ENCODE results near the gene BFSP1. TPM values are rescaled to one million over a fixed set of nuclear protein-coding genes. Genes with fewer than 3 reads are reported as not detected.

Gene BFSP1
- total and polyA plus RNA-seq, 7 donors = 0.51 to 3.6 (median 1.2) TPM; not detected in 1

DNA sequence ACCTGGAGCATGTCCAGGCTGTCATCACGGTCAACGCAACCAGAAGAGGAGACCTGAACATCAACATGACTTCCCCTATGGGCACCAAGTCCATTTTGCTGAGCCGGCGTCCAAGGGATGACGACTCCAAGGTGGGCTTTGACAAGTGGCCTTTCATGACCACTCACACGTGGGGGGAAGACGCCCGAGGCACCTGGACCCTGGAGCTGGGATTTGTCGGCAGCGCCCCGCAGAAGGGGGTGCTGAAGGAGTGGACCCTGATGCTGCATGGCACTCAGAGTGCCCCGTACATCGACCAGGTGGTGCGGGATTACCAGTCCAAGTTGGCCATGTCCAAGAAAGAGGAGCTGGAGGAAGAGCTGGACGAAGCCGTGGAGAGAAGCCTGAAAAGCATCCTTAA lies 49.5 kb downstream of the BFSP1 start:
- intact Hi-C loops (cut with DNase I) = no loop called here
- 93 to 94% methylated on average over 16 of the region's 16 CpGs for WGBS, 2 donors
- Histone ChIP-seq H3K36me3 (no peaks in the 10 kb centered on the region), H3K9me3 (no peaks in the 10 kb centered on the region), H3K27me3 (peaks cover 0 to 7% (median 0%) of the 10 kb centered on the region in 3 donors), H3K4me1 (no peaks in the 10 kb centered on the region), H3K4me3 (no peak overlapping the region), H3K27ac (no peak overlapping the region)
- TF ChIP-seq EP300 (IDR thresholded peaks at IDR 0.05) = no peak
- TF ChIP-seq, protein P1, sequence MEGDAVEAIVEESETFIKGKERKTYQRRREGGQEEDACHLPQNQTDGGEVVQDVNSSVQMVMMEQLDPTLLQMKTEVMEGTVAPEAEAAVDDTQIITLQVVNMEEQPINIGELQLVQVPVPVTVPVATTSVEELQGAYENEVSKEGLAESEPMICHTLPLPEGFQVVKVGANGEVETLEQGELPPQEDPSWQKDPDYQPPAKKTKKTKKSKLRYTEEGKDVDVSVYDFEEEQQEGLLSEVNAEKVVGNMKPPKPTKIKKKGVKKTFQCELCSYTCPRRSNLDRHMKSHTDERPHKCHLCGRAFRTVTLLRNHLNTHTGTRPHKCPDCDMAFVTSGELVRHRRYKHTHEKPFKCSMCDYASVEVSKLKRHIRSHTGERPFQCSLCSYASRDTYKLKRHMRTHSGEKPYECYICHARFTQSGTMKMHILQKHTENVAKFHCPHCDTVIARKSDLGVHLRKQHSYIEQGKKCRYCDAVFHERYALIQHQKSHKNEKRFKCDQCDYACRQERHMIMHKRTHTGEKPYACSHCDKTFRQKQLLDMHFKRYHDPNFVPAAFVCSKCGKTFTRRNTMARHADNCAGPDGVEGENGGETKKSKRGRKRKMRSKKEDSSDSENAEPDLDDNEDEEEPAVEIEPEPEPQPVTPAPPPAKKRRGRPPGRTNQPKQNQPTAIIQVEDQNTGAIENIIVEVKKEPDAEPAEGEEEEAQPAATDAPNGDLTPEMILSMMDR (IDR thresholded peaks at IDR 0.05) = no peak
- no peak for TF ChIP-seq POLR2AphosphoS5 (IDR thresholded peaks at IDR 0.05)
- no peak for TF ChIP-seq POLR2A (IDR thresholded peaks at IDR 0.05)
- no peak for DNase-seq

DNA sequence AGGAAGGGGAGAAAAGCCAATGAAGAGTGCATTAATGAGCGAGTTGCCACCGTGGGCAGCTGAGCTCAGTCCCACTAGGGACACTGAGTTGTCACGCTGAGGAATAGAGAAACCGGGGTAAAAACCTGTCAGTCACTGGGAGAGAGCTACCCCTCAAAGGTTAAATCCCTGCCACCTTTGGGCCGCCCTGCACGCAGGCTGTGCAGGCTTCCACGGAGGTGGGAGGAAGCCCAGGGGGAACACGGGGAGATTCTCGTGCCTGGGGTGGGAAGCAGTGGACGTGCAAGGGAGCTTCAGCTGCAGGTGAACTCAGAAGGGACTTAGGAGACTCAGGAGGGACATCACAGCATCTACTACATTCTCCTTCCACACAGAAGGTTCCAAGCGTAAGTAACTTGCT lies 50.5 kb downstream of the BFSP1 start:
- intact Hi-C loops (cut with DNase I) = no loop called here
- no peak overlapping the region for H3K27ac ChIP-seq
- no peaks in the 10 kb centered on the region for H3K36me3 ChIP-seq
- TF ChIP-seq, protein P1 (IDR thresholded peaks at IDR 0.05) = no peak
- TF ChIP-seq POLR2AphosphoS5 (IDR thresholded peaks at IDR 0.05) (no peak), EP300 (IDR thresholded peaks at IDR 0.05) (no peak), POLR2A (IDR thresholded peaks at IDR 0.05) (no peak)
- DNase-seq = no peak
- peaks cover 0 to 7% (median 0%) of the 10 kb centered on the region in 3 donors for H3K27me3 ChIP-seq
- H3K4me1 ChIP-seq = no peaks in the 10 kb centered on the region
- H3K9me3 ChIP-seq = no peaks in the 10 kb centered on the region
- WGBS, 2 donors = 86 to 89% methylated on average over 11 of the region's 11 CpGs
- H3K4me3 ChIP-seq = no peak overlapping the region

DNA sequence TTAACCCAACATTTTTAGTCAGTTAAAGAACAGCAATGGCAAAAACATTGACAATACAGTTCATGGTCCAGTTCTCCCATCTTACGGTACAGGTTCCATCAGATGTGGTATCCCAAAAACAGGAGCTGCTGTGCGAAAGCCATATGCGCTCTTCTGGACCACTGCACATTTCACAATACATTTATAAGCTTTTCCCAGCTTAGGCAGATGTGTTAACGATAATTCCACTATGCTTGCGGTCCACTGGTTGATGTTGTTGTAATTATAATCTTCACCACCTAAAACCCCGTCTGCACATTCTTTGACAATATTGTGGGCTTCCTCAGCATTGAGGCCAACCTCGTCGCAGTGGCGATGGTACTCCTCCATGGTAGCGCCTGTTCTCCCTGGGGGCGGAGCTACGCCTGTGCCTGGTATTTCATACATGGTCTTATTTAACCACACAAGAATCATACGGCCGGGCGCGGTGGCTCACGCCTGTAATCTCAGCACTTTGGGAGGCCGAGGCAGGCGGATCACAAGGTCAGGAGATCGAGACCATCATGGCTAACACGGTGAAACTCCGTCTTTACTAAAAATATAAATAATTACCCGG lies 52.0 kb downstream of the BFSP1 start:
- Histone ChIP-seq H3K27ac (no peak overlapping the region), H3K4me1 (no peaks in the 10 kb centered on the region), H3K27me3 (peaks cover 0 to 7% (median 0%) of the 10 kb centered on the region in 3 donors), H3K4me3 (no peak overlapping the region), H3K9me3 (no peaks in the 10 kb centered on the region), H3K36me3 (no peaks in the 10 kb centered on the region)
- no peak for TF ChIP-seq EP300 (IDR thresholded peaks at IDR 0.05)
- TF ChIP-seq, protein P1 (IDR thresholded peaks at IDR 0.05) = no peak
- TF ChIP-seq POLR2AphosphoS5 (IDR thresholded peaks at IDR 0.05) = no peak
- no peak for TF ChIP-seq POLR2A (IDR thresholded peaks at IDR 0.05)
- intact Hi-C loops (cut with DNase I) = no loop called here
- 92 to 95% methylated on average over 23 of the region's 23 CpGs for WGBS, 2 donors
- DNase-seq = no peak

DNA sequence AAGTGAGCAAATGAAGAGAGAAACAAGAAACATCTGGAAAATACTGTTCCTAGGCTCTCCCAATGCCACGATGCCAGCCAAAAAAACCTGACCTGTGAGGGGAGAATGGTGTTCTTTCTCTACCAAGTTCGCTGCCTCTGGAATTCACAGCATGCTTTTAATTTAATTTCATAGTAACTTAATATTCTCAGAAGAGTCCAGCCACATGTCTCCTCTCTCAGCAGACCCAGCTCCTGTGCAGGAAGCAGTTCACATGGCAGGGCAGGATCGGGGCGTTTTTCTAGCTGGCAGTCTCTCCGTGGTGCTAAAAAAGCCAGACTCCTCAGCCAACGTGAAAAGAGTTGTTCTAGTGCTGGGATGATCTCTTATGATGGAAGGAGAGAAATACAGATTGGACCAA lies 57.5 kb downstream of the BFSP1 start:
- intact Hi-C loops (cut with DNase I) = no loop called here
- Histone ChIP-seq H3K9me3 (no peaks in the 10 kb centered on the region), H3K27me3 (no peaks in the 10 kb centered on the region), H3K4me3 (no peak overlapping the region), H3K4me1 (no peaks in the 10 kb centered on the region), H3K36me3 (no peaks in the 10 kb centered on the region), H3K27ac (no peak overlapping the region)
- WGBS, 2 donors = 84 to 88% methylated on average over 6 of the region's 6 CpGs
- DNase-seq = no peak
- TF ChIP-seq POLR2A (IDR thresholded peaks at IDR 0.05) (no peak), POLR2AphosphoS5 (IDR thresholded peaks at IDR 0.05) (no peak), EP300 (IDR thresholded peaks at IDR 0.05) (no peak)
- TF ChIP-seq, protein P1 (IDR thresholded peaks at IDR 0.05) = no peak

All from sigmoid colon (tissue), 7 donors.